ENCODE data around the gene RAP2B. TPM values are rescaled to one million over a fixed set of nuclear protein-coding genes. Genes with fewer than 3 reads are reported as not detected.

RAP2B gene
- polyA plus RNA-seq, 10 donors: 5.3 to 9.9 (median 6.8) TPM

DNA sequence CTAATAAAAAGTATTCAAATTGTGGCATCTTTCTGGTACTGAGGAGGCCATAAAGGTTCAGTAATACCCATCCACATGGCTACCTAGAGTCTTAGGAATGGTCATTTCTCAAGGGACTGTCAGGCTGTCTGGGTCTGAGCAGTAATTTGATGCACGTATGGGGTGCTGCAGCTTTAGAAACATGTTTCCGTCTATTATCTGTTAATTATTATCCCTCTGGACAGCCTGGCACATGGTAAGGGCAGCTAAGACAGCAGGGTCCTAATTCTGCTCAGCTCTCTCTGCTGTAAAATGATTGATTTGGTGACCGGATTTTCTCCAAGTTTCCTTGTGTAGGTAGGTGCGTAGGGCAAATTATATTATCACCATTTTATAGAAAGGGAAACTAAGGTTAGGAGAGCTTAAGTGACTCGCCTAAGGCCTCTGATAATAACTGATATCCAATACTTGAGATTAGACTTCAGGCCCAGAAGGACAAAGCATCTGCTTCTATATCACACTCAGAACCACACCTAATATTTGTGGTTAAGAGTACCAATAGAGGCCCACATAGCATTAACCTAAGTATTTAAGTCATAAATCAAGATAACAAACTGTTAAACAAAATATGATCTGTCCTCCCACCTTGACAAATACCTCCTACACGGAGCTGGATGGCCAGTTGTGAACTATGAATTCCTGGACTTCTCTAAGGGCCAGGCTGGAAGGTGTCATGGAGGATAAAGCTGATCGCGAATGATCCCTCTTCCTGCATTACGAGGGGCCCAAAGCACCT, 2.9 kb upstream of the RAP2B start:
- no peak for DNase-seq

- DNase-seq: no peak
Observed at GRCh38 chr3:153159771-153160397, 2.1 kb upstream of the RAP2B start.

GRCh38 chr3:153160451-153161137, 1.4 kb upstream of the RAP2B start:
- peak in 1 of 3 donors; percentile 96 for DNase-seq

DNA sequence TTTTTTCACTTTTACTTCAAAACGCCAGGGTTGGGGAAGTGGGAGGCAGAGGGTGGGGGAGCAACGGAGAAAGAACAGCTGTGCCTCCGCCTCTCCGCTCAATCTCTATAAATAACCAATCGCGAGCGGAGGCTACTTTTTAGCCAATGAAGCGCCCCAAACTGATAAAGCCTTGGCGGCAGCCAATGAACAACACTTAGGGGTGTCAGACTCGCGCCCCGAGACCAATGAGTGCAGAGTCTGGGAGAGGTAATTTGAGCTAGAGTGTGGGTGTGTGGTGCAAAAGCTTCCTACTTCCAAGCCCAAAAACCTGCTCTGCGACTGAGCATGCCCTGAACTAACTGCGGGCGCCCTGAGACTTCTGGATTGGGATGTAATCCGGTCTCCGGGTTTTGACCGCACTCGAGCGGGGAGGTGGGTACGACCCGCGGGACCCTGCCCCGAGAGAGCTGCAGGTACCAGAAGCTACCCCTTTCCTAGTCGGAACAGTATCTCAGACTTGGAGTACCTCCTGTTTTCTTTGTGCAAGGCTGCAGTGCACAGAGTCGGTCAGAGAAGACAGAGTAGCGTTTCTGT, 800 bp upstream of the RAP2B start:
- DNase-seq: peak; percentile 97 to 100 (median 98)

DNA sequence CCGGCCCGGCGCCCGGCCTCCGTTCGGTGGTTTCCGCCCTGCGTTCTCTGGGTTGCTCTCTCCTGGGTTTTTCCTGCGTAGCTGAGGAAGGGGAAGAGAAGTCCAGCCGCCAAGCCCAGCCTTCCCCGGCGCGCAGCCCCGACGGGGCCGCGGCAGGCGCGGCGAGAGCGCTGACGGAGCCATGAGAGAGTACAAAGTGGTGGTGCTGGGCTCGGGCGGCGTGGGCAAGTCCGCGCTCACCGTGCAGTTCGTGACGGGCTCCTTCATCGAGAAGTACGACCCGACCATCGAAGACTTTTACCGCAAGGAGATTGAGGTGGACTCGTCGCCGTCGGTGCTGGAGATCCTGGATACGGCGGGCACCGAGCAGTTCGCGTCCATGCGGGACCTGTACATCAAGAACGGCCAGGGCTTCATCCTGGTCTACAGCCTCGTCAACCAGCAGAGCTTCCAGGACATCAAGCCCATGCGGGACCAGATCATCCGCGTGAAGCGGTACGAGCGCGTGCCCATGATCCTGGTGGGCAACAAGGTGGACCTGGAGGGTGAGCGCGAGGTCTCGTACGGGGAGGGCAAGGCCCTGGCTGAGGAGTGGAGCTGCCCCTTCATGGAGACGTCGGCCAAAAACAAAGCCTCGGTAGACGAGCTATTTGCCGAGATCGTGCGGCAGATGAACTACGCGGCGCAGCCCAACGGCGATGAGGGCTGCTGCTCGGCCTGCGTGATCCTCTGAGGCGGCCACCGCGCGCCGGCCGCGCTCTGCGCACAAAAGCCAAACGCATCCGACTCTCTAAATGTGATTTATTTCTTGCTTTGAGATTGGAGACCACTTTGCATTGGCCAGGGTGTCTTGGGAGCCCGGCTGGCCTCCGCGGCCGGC, 727 bp downstream of the RAP2B start:
- peak; percentile 21 to 87 (median 64) for DNase-seq

DNA sequence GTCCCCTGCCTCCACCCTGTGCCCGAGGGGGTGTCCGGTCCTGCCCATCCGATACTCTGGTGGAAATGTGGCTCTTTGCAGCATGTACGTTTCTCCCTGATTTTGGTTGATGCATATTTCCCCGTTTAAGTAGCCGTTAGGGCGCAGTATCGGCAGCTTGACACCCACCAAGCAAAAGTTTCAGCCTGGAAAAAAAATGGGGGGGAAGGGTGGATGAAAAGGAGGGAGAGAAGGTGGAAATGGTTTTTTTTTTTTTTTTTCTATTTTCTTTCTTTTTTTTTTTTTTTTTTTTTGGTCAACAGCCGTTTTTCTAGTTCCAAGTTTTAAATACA, 1.3 kb downstream of the RAP2B start:
- DNase-seq: peak; percentile 30 to 83 (median 48)

- peak in 1 of 3 donors; percentile 63 for DNase-seq
Observed at GRCh38 chr3:153163756-153164550, 1.9 kb downstream of the RAP2B start.

GRCh38 chr3:153165261-153165681, 3.2 kb downstream of the RAP2B start:
- peak in 1 of 3 donors; percentile 57 for DNase-seq

- no peak for DNase-seq
Observed at GRCh38 chr3:153166206-153166605, 4.2 kb downstream of the RAP2B start.

DNA sequence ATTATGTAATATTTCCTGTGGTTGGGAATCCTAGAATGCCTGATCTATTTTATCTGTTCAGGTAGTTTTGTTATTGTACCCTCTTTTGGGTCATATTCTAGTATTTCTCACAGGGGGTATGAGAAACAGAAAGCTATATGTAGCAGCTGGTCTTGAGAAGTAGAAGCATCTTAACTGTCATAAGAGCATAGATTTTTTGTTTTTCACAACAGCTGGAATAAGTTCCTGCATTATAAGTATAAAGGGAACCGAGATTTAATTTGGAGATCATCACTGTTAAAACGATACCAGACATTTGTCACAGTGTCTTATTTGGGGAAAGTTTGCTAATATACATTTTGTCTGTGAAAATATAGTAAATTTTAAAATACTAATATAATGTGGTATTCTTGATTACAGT, 4.8 kb downstream of the RAP2B start:
- DNase-seq: no peak

DNA sequence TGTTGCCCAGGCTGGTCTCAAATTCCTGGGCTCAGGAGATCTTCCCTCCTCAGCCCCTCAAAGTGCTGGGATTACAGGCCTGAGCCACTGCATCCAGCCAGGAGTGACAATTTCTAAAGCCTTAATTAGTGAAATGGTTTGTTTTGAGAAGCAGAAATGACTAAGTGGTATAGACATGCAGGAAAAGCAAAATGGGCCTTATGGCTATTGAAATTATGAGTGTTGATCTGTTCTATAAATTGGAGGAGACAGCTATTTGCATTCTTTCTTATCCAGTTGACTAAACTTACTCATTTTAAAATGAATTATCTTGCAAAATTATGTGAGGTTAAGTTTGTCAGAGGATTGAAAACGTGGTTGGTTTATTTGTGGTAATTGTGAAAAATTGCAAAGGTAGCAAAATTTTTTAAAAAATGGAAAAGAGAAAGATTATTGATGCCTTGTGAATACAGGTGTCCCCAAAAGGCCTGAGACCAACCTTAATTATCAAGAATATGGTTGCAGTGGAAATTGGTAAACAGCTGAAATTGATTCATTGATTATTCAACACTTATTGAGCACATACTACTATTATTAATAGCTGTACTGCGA, 7.9 kb downstream of the RAP2B start:
- DNase-seq: no peak

GRCh38 chr3:153171256-153171655, 9.2 kb downstream of the RAP2B start:
- DNase-seq: no peak

- DNase-seq: no peak
Observed at GRCh38 chr3:153171918-153172317, 9.9 kb downstream of the RAP2B start.

GRCh38 chr3:153172796-153173757, 11.1 kb downstream of the RAP2B start:
- no peak for DNase-seq

DNA sequence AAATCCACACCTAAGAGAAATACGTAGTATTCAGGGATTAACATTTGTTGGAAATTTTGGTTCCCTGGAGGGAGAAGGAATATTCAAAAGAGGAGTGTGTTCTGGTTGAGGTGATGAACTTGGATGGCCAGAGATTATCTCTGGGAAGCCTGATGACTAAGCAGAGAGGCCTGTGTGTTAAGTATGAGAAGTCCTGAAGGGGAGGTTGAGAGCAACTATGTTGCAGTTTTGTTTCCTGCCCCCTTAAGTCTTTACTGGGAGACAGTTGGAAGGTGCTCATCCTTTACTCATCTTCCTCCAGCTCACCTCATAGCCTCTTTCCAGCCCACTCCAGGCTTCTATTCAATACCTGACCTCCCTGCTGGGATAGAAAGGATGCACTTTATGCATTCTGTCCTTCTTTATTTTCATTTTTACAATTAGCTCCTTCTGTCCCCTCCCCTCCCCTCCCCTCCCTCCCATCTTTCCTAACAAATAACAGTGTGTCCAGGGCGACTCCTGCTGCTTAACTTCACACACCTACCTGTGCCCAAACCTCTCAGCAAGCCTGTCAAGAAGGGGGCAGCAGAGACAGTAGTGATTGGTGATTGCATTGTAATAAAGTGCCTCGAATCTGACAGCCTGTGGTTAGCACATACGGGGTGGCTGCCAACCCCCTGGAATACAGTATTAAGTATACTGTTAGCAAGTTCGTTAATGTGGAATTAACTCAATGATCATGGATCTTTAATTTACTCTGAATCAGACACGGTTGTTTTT, 11.9 kb downstream of the RAP2B start:
- peak in 1 of 3 donors; percentile 19 for DNase-seq

DNA sequence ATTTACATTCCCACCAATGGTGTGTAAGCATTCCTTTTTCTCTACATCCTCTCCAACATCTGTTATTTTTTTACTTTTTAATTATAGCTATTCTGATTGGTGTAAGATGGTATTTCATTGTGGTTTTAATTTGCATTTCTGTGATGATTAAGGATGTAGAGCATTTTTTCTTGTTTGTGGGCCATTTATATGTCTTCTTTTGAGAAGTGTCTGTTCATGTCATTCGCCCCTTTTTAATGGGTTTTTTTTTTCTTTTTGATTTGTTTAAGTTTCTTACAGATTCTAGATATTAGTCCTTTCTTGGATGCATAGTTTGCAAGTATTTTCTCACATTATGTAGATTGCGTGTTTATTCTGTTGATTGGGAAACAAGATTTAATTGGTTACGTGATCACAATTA, 14.2 kb downstream of the RAP2B start:
- no peak for DNase-seq

DNA sequence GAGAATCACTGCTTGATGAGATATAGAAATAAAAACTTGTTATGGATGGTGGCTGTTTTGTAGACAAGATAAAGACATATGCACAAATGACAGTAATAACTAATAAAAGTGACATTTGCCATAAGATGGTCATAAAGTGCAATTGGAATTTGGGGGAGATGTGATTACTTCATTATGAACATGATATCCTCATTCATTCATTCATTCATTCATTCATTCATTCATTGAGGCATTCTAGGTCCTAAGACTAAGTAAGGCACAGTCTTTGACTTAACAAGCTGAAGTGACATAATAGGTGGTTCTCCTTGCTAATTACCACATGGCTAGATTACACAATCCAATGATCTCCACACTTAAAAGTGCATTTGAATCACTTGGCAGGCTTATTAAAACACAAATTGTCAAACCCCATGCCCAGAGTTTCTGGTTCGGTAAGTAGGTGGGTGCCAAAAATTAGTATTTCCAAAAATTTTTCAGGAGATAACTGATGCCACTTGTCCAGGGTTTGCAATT, 18.9 kb downstream of the RAP2B start:
- no peak for DNase-seq

All from muscle of back (tissue), 11 donors.